IMR-90 (cell line): Measurements from ENCODE around the gene C2orf92. TPM values are rescaled to one million over a fixed set of nuclear protein-coding genes. Genes with fewer than 3 reads are reported as not detected.

Source experiments
- ATAC-seq: fragments of 200-7000 bp; cut with Tn5 transposase; 2 replicates; pipeline ENCODE4 v1.9.1; 2020; ENCODE audit warnings: low read depth, mild to moderate bottlenecking, moderate library complexity
- BruUV-seq: library from RNA; stranded (reverse); fragments of 400-500 nt; replicated peaks from 2 replicates; lab custom pipeline; 2021; lab: Mats Ljungman, UMichigan
- CTCF ChIA-PET: fragments of 300-600 bp; formaldehyde crosslinking; extraction: SDS; loops from one replicate; lab custom pipeline; 2021; ENCODE audit warnings: antibody characterized with exemption; lab: Yijun Ruan, JAX
- POLR2A ChIA-PET: fragments of 300-600 bp; sonication (Branson Sonifier 250); formaldehyde crosslinking; loops from one replicate; lab custom pipeline; 2022; ENCODE audit warnings: antibody characterized with exemption; ENCODE audit not compliant: unreplicated experiment; lab: Charles Lee
- DNase-seq: peaks from one replicate; pipeline ENCODE4 v3.0.0; 2013
- H2AFZ ChIP-seq: replicated peaks from 2 replicates; pipeline ENCODE3; 2013; ENCODE audit warnings: low read length, mild to moderate bottlenecking; ENCODE audit not compliant: poor library complexity
- H2AK5ac ChIP-seq: 2 replicates; pipeline ENCODE4 v1.6.1; 2013; ENCODE audit warnings: low read depth, low read length, inconsistent platforms
- H2AK9ac ChIP-seq: replicated peaks from 2 replicates; pipeline ENCODE3; 2013; ENCODE audit warnings: mild to moderate bottlenecking, low read depth, low read length, moderate library complexity; ENCODE audit not compliant: poor library complexity
- H2BK120ac ChIP-seq: 2 replicates; pipeline ENCODE4 v1.6.1; 2013; ENCODE audit warnings: low read depth, low read length, inconsistent platforms
- H2BK15ac ChIP-seq: 3 replicates; pipeline ENCODE4 v1.6.1; 2013; ENCODE audit warnings: low read depth, low read length, inconsistent platforms
- H2BK20ac ChIP-seq: 2 replicates; pipeline ENCODE4 v1.6.1; 2013; ENCODE audit warnings: low read depth, mild to moderate bottlenecking, inconsistent platforms, low read length, moderate library complexity
- H2BK5ac ChIP-seq: 2 replicates; pipeline ENCODE4 v1.6.1; 2013; ENCODE audit warnings: mild to moderate bottlenecking, low read depth, low read length, inconsistent platforms; ENCODE audit not compliant: poor library complexity, severe bottlenecking
- H3K14ac ChIP-seq: replicated peaks from 2 replicates; pipeline ENCODE4 v1.6.1; 2013; ENCODE audit warnings: low read depth, low read length, inconsistent platforms
- H3K18ac ChIP-seq: 2 replicates; pipeline ENCODE4 v1.6.1; 2013; ENCODE audit warnings: low read depth, low read length, control low read depth
- H3K23ac ChIP-seq: 2 replicates; pipeline ENCODE4 v1.6.1; 2013; ENCODE audit warnings: low read depth, low read length, inconsistent platforms
- H3K27ac ChIP-seq: 2 replicates; pipeline ENCODE4 v1.5.1; 2013; ENCODE audit warnings: mild to moderate bottlenecking, control low read depth, low read length; ENCODE audit not compliant: insufficient read depth
- H3K27me3 ChIP-seq: 2 replicates; pipeline ENCODE4 v1.6.1; 2013; ENCODE audit warnings: low read length; ENCODE audit not compliant: control insufficient read depth, insufficient read depth
- H3K36me3 ChIP-seq: 2 replicates; pipeline ENCODE4 v1.6.1; 2013; ENCODE audit warnings: low read length, mixed read lengths; ENCODE audit not compliant: control insufficient read depth, insufficient read depth
- H3K4ac ChIP-seq: 2 replicates; pipeline ENCODE4 v1.6.1; 2013; ENCODE audit warnings: low read depth, low read length, inconsistent platforms
- H3K4me1 ChIP-seq: 2 replicates; pipeline ENCODE4 v1.6.1; 2013; ENCODE audit warnings: low read length, mixed read lengths; ENCODE audit not compliant: control insufficient read depth, insufficient read depth
- H3K4me2 ChIP-seq: 2 replicates; pipeline ENCODE4 v1.6.1; 2013; ENCODE audit warnings: low read depth, mild to moderate bottlenecking, control low read depth, low read length, moderate library complexity
- H3K4me3 ChIP-seq: 2 replicates; pipeline ENCODE4 v1.5.1; 2013; ENCODE audit warnings: low read depth, mild to moderate bottlenecking, control low read depth, low read length, moderate library complexity; ENCODE audit not compliant: insufficient read depth
- H3K56ac ChIP-seq: 2 replicates; pipeline ENCODE4 v1.6.1; 2013; ENCODE audit warnings: low read length, inconsistent platforms; ENCODE audit not compliant: insufficient read depth; ENCODE audit errors: extremely low read depth
- H3K79me1 ChIP-seq, 2 experiments: 2 replicates each; pipeline ENCODE4 v1.6.1; 2013; ENCODE audit warnings: low read length in 2 of 2, inconsistent platforms in 1 of 2, low read depth in 1 of 2
- H3K9ac ChIP-seq: 2 replicates; pipeline ENCODE4 v1.6.1; 2013; ENCODE audit warnings: low read depth, low read length, control low read depth
- H3K9me1 ChIP-seq: 2 replicates; pipeline ENCODE4 v1.6.1; 2013; ENCODE audit warnings: low read length, inconsistent platforms; ENCODE audit not compliant: insufficient read depth
- H3K9me3 ChIP-seq: 2 replicates; pipeline ENCODE4 v1.6.1; 2013; ENCODE audit warnings: low read length; ENCODE audit not compliant: control insufficient read depth, insufficient read depth
- H4K20me1 ChIP-seq: 2 replicates; pipeline ENCODE4 v1.6.1; 2013; ENCODE audit warnings: low read length, inconsistent platforms; ENCODE audit not compliant: insufficient read depth
- H4K5ac ChIP-seq: 2 replicates; pipeline ENCODE4 v1.6.1; 2013; ENCODE audit warnings: mild to moderate bottlenecking, low read depth, low read length, control low read depth
- H4K8ac ChIP-seq, 2 experiments: 2 replicates each; pipeline ENCODE4 v1.6.1; 2013; ENCODE audit warnings: low read depth in 2 of 2, low read length in 2 of 2, control low read depth in 1 of 2, inconsistent platforms in 1 of 2
- H4K91ac ChIP-seq: 2 replicates; pipeline ENCODE4 v1.6.1; 2013; ENCODE audit warnings: low read depth, low read length, inconsistent platforms; ENCODE audit not compliant: insufficient read depth
- BHLHE40 ChIP-seq: fragments of 150-350 bp; IDR thresholded peaks from 2 replicates; pipeline ENCODE4 v1.6.1; 2016; ENCODE audit warnings: mild to moderate bottlenecking, low read depth, low read length
- ELK1 ChIP-seq: fragments of 150-350 bp; IDR thresholded peaks from 2 replicates; pipeline ENCODE4 v1.6.1; 2016; ENCODE audit warnings: low read depth, mild to moderate bottlenecking, low read length, moderate library complexity, borderline replicate concordance
- FOS ChIP-seq: fragments of 150-350 bp; IDR thresholded peaks from 2 replicates; pipeline ENCODE4 v1.6.1; 2016; ENCODE audit warnings: low read depth, low read length
- MAFK ChIP-seq: IDR thresholded peaks from 2 replicates; pipeline ENCODE4 v1.6.1; 2012; ENCODE audit warnings: low read depth, low read length, improper control_type of control experiment
- MXI1 ChIP-seq: IDR thresholded peaks from 2 replicates; pipeline ENCODE4 v1.6.1; 2012; ENCODE audit warnings: low read depth, mild to moderate bottlenecking, low read length, moderate library complexity, borderline replicate concordance
- NFE2L2 ChIP-seq: fragments of 150-350 bp; IDR thresholded peaks from 2 replicates; pipeline ENCODE4 v1.6.1; 2016; ENCODE audit warnings: low read depth, mild to moderate bottlenecking, low read length
- RFX5 ChIP-seq: IDR thresholded peaks from 2 replicates; pipeline ENCODE4 v1.8.0; 2012; ENCODE audit warnings: low read depth, mild to moderate bottlenecking, low read length, moderate library complexity
- SMC3 ChIP-seq: fragments of 150-350 bp; IDR thresholded peaks from 2 replicates; pipeline ENCODE4 v1.6.1; 2016; ENCODE audit warnings: low read depth, mild to moderate bottlenecking, antibody characterized with exemption, low read length, moderate library complexity
- WGBS, 2 experiments: methylation state at CpG; one replicate each; pipeline versions ENCODE4 v1.1.5 to v1.1.7; 2013; ENCODE audit warnings: missing lambda C conversion rate in 2 of 2; ENCODE audit not compliant: insufficient read length in 1 of 2; ENCODE audit errors: extremely low coverage in 2 of 2; 5-methylcytosine and 5-hydroxymethylcytosine counted together
- dilution Hi-C: fragments of 300-500 bp; cut with HindIII; formaldehyde crosslinking; loops from one replicate; pipeline ENCODE4 v1.14.3; 2018; ENCODE audit warnings: low sequenced_read_pairs; ENCODE audit not compliant: unreplicated experiment
- in situ Hi-C: fragments of 300-500 bp; cut with MboI; formaldehyde crosslinking; loops from 3 replicates; pipeline ENCODE4 v1.14.3; 2019; ENCODE audit warnings: low sequenced_read_pairs, inconsistent platforms, mixed read lengths
- intact Hi-C: fragments of 100-400 bp; cut with micrococcal nuclease; formaldehyde crosslinking; loops from 2 replicates; pipeline ENCODE4 v1.10.0; 2022
- polyA plus RNA-seq, 3 experiments: library from polyadenylated mRNA; depleted of rRNA; stranded (reverse); fragments of >200 nt; gene quantifications; 2 replicates each; pipeline ENCODE4 v1.2.3, GENCODE V29; 2012; ENCODE audit warnings: low replicate concordance in 1 of 3
- total RNA-seq: library from RNA; depleted of rRNA; stranded (reverse); fragments of >200 nt; gene quantifications from 2 replicates; pipeline ENCODE4 v1.2.3, GENCODE V29; 2012
- TF ChIP-seq, protein P1 (sequence below): conservative IDR thresholded peaks from 2 replicates; pipeline ENCODE4 v1.5.1; 2012; ENCODE audit warnings: mild to moderate bottlenecking, low read depth, low read length, improper control_type of control experiment

Gene C2orf92
- total and polyA plus RNA-seq, 2 of the 4 experiments (the other 2 are of a cell fraction): 0.90 to 2.5 TPM

- Histone ChIP-seq H3K56ac (no peak overlapping the region), H4K8ac (no peak overlapping the region), H3K9me3 (peaks cover 4% of the 10 kb centered on the region; the same call in 1 of the 2 replicates), H3K4me1 (no peaks in the 10 kb centered on the region), H3K4me3 (no peak overlapping the region), H2BK120ac (no peak overlapping the region), H3K4me2 (no peak overlapping the region), H3K14ac (no peak overlapping the region), H4K20me1 (no peaks in the 10 kb centered on the region), H3K79me1 (no peaks in the 10 kb centered on the region), H3K36me3 (no peaks in the 10 kb centered on the region), H3K27ac (no peak overlapping the region), H3K9ac (no peak overlapping the region), H4K5ac (no peak overlapping the region), H2AK9ac (no peak overlapping the region), H3K18ac (no peak overlapping the region), H2AFZ (no peak overlapping the region), H2AK5ac (no peak overlapping the region), H3K27me3 (no peaks in the 10 kb centered on the region; the same call in 1 of the 2 replicates), H4K91ac (no peak overlapping the region), H2BK20ac (no peak overlapping the region), H2BK5ac (no peak overlapping the region), H3K4ac (no peak overlapping the region), H3K9me1 (no peaks in the 10 kb centered on the region), H3K23ac (no peak overlapping the region), H2BK15ac (no peak overlapping the region)
- intact Hi-C loops (no loop called here), dilution Hi-C loops (no loop called here), in situ Hi-C loops (no loop called here)
- ChIA-PET CTCF (no interaction called here), POLR2A (no interaction called here)
- no TSS peak for BruUV-seq
- WGBS, 2 experiments: 78% methylated on average over 7 of the region's 28 CpGs; no CpG with 5 or more reads in 1 of the 2 experiments
- TF ChIP-seq FOS (no peak), NFE2L2 (no peak), SMC3 (no peak), RFX5 (no peak), MXI1 (no peak), ELK1 (no peak), MAFK (no peak), BHLHE40 (no peak)
- TF ChIP-seq, protein P1, sequence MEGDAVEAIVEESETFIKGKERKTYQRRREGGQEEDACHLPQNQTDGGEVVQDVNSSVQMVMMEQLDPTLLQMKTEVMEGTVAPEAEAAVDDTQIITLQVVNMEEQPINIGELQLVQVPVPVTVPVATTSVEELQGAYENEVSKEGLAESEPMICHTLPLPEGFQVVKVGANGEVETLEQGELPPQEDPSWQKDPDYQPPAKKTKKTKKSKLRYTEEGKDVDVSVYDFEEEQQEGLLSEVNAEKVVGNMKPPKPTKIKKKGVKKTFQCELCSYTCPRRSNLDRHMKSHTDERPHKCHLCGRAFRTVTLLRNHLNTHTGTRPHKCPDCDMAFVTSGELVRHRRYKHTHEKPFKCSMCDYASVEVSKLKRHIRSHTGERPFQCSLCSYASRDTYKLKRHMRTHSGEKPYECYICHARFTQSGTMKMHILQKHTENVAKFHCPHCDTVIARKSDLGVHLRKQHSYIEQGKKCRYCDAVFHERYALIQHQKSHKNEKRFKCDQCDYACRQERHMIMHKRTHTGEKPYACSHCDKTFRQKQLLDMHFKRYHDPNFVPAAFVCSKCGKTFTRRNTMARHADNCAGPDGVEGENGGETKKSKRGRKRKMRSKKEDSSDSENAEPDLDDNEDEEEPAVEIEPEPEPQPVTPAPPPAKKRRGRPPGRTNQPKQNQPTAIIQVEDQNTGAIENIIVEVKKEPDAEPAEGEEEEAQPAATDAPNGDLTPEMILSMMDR: no peak
- DNase-seq (no peak), ATAC-seq (no peak)
Observed at GRCh38 chr2:97732436-97733340, 63.2 kb downstream of the C2orf92 start.
